ENCODE results near the gene STK24.

DNA sequence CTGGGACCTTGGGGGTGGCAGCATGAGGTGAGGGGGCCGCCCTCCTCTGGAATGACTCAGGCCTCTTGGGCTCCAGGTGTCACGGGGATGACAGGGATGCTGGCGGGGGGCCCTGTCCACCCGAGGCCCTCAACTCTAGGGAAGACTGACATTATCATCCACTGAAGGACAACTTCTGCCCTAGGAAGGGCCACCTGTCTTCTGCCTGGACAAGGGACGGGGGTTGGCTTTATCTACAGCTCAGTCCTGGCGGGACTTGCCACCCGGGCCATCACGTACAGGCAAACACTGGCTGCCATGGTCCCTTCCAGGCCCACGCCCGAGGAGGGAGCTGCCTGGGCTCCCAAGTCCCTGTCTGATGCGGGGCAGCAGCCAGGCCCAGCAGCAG, 130.7 kb downstream of the STK24 start:
- TF ChIP-seq, protein P1, sequence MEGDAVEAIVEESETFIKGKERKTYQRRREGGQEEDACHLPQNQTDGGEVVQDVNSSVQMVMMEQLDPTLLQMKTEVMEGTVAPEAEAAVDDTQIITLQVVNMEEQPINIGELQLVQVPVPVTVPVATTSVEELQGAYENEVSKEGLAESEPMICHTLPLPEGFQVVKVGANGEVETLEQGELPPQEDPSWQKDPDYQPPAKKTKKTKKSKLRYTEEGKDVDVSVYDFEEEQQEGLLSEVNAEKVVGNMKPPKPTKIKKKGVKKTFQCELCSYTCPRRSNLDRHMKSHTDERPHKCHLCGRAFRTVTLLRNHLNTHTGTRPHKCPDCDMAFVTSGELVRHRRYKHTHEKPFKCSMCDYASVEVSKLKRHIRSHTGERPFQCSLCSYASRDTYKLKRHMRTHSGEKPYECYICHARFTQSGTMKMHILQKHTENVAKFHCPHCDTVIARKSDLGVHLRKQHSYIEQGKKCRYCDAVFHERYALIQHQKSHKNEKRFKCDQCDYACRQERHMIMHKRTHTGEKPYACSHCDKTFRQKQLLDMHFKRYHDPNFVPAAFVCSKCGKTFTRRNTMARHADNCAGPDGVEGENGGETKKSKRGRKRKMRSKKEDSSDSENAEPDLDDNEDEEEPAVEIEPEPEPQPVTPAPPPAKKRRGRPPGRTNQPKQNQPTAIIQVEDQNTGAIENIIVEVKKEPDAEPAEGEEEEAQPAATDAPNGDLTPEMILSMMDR (IDR thresholded peaks at IDR 0.05 in 4 of 5, conservative IDR thresholded peaks at IDR 0.05 in 1 of 5) = no peak
- no peak for TF ChIP-seq POLR2A (IDR thresholded peaks at IDR 0.05)

All from gastrocnemius medialis (tissue), 4 donors.